Measurements from ENCODE around the gene DAGLB. TPM values are rescaled to one million over a fixed set of nuclear protein-coding genes. Genes with fewer than 3 reads are reported as not detected.

Gene DAGLB
- total and polyA plus RNA-seq, 2 of the 4 experiments (the other 2 are of a cell fraction): 23.4 to 33.5 TPM

DNA sequence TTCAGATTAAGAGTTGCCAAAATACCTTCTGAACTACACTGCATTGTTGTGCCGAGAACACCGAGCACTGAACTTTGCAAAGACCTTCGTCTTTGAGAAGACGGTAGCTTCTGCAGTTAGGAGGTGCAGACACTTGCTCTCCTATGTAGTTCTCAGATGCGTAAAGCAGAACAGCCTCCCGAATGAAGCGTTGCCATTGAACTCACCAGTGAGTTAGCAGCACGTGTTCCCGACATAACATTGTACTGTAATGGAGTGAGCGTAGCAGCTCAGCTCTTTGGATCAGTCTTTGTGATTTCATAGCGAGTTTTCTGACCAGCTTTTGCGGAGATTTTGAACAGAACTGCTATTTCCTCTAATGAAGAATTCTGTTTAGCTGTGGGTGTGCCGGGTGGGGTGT is 45.0 kb downstream of the DAGLB start:
- Histone ChIP-seq H2BK5ac (ENCODE audit: low read depth, low read length, poor library complexity, severe bottlenecking) (no peak overlapping the region), H3K4me2 (ENCODE audit: low read depth, low read length) (no peak overlapping the region), H3K23ac (ENCODE audit: low read depth, low read length) (no peak overlapping the region), H2AK9ac (replicated peaks; ENCODE audit: low read depth, low read length, poor library complexity) (no peak overlapping the region), H3K9me3 (ENCODE audit: control insufficient read depth, insufficient read depth, low read length) (no peaks in the 10 kb centered on the region), H3K4ac (ENCODE audit: low read depth, low read length) (no peak overlapping the region), H3K4me1 (ENCODE audit: control insufficient read depth, insufficient read depth, low read length) (peaks cover 5% of the 10 kb centered on the region; the same call in 1 of the 2 replicates), H2AFZ (replicated peaks; ENCODE audit: low read length, poor library complexity) (no peak overlapping the region), H4K5ac (ENCODE audit: low read depth, low read length) (no peak overlapping the region), H3K27me3 (ENCODE audit: control insufficient read depth, insufficient read depth, low read length) (no peaks in the 10 kb centered on the region), H3K36me3 (ENCODE audit: control insufficient read depth, insufficient read depth, low read length) (peaks cover 65% of the 10 kb centered on the region), H3K79me1 (ENCODE audit: low read depth in 1 of 2, low read length in 2 of 2) (peaks cover 38 to 83% of the 10 kb centered on the region in 2 experiments), H2BK15ac (ENCODE audit: low read depth, low read length) (no peak overlapping the region), H3K4me3 (ENCODE audit: insufficient read depth, low read depth, low read length) (no peak overlapping the region), H3K27ac (ENCODE audit: insufficient read depth, low read length) (no peak overlapping the region), H2AK5ac (ENCODE audit: low read depth, low read length) (no peak overlapping the region), H3K56ac (ENCODE audit: extremely low read depth, insufficient read depth, low read length) (no peak overlapping the region), H3K14ac (replicated peaks; ENCODE audit: low read depth, low read length) (no peak overlapping the region), H3K9me1 (ENCODE audit: insufficient read depth, low read length) (peaks cover 25% of the 10 kb centered on the region), H3K9ac (ENCODE audit: low read depth, low read length) (no peak overlapping the region), H2BK20ac (ENCODE audit: low read depth, low read length) (no peak overlapping the region), H4K20me1 (ENCODE audit: insufficient read depth, low read length) (peaks cover 83% of the 10 kb centered on the region), H2BK120ac (ENCODE audit: low read depth, low read length) (no peak overlapping the region), H3K18ac (ENCODE audit: low read depth, low read length) (no peak overlapping the region), H4K8ac (ENCODE audit: low read depth in 2 of 2, low read length in 2 of 2) (no peak overlapping the region), H4K91ac (ENCODE audit: insufficient read depth, low read depth, low read length) (no peak overlapping the region)
- TF ChIP-seq FOS (IDR thresholded peaks at IDR 0.05; ENCODE audit: low read depth, low read length) (no peak), RAD21 (IDR thresholded peaks at IDR 0.05; ENCODE audit: low read length) (no peak), MAZ (IDR thresholded peaks at IDR 0.05; ENCODE audit: borderline replicate concordance, low read depth, low read length) (no peak), MXI1 (IDR thresholded peaks at IDR 0.05; ENCODE audit: borderline replicate concordance, low read depth, low read length) (no peak), NFE2L2 (IDR thresholded peaks at IDR 0.05; ENCODE audit: low read depth, low read length) (no peak), CHD1 (IDR thresholded peaks at IDR 0.05; ENCODE audit: low read depth, low read length) (no peak)
- TF ChIP-seq, protein P1, sequence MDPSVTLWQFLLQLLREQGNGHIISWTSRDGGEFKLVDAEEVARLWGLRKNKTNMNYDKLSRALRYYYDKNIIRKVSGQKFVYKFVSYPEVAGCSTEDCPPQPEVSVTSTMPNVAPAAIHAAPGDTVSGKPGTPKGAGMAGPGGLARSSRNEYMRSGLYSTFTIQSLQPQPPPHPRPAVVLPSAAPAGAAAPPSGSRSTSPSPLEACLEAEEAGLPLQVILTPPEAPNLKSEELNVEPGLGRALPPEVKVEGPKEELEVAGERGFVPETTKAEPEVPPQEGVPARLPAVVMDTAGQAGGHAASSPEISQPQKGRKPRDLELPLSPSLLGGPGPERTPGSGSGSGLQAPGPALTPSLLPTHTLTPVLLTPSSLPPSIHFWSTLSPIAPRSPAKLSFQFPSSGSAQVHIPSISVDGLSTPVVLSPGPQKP (IDR thresholded peaks at IDR 0.05; ENCODE audit: borderline replicate concordance, low read depth, low read length): no peak
- TF ChIP-seq, protein P2, sequence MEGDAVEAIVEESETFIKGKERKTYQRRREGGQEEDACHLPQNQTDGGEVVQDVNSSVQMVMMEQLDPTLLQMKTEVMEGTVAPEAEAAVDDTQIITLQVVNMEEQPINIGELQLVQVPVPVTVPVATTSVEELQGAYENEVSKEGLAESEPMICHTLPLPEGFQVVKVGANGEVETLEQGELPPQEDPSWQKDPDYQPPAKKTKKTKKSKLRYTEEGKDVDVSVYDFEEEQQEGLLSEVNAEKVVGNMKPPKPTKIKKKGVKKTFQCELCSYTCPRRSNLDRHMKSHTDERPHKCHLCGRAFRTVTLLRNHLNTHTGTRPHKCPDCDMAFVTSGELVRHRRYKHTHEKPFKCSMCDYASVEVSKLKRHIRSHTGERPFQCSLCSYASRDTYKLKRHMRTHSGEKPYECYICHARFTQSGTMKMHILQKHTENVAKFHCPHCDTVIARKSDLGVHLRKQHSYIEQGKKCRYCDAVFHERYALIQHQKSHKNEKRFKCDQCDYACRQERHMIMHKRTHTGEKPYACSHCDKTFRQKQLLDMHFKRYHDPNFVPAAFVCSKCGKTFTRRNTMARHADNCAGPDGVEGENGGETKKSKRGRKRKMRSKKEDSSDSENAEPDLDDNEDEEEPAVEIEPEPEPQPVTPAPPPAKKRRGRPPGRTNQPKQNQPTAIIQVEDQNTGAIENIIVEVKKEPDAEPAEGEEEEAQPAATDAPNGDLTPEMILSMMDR (conservative IDR thresholded peaks at IDR 0.05; ENCODE audit: low read depth, low read length): no peak
- ChIA-PET CTCF (no interaction called here), POLR2A (ENCODE audit: unreplicated experiment) (no interaction called here)
- dilution Hi-C loops (cut with HindIII; ENCODE audit: low sequenced_read_pairs, unreplicated experiment): no loop called here
- no peak for ATAC-seq (ENCODE audit: low read depth)
- WGBS, 2 experiments (ENCODE audit: extremely low coverage in 2 of 2, insufficient read length in 1 of 2): 98% methylated on average over 9 of the region's 13 CpGs; no CpG with 5 or more reads in 1 of the 2 experiments
- intact Hi-C loops (cut with micrococcal nuclease): no loop called here
- BruUV-seq (replicated peaks): TSS peak; percentile 90
- in situ Hi-C loops (cut with MboI; ENCODE audit: low sequenced_read_pairs): no loop called here
- no peak for DNase-seq

Measured in IMR-90 (cell line).